HepG2 (cell line): ENCODE results near the gene SUMO1. TPM values are rescaled to one million over a fixed set of nuclear protein-coding genes. Genes with fewer than 3 reads are reported as not detected.

Experiments used
- ATAC-seq: fragments of 200-7000 bp; cut with Tn5 transposase; 3 replicates; pipeline ENCODE4 v1.9.1; 2020; ENCODE audit warnings: mild to moderate bottlenecking, moderate library complexity
- BruUV-seq: library from RNA; stranded (reverse); fragments of 400-500 nt; replicated peaks from 2 replicates; lab custom pipeline; 2021; lab: Mats Ljungman, UMichigan
- CTCF ChIA-PET: fragments of 300-600 bp; formaldehyde crosslinking; extraction: SDS; loops from one replicate; lab custom pipeline; 2021; ENCODE audit warnings: low total read pairs, inconsistent platforms, low intra/inter-chr PET ratio; lab: Yijun Ruan, JAX
- POLR2A ChIA-PET: fragments of 350-600 bp; sonication (Branson Sonifier 250); formaldehyde crosslinking; loops from one replicate; lab custom pipeline; 2020; ENCODE audit warnings: antibody characterized with exemption, inconsistent platforms; lab: Yijun Ruan, JAX
- DNase-seq: peaks from one replicate; pipeline ENCODE4 v3.0.0-alpha.2; 2015; ENCODE audit warnings: low spot score
- FAIRE-seq: peaks from 3 replicates; lab custom pipeline; 2011; peaks lifted over from hg19 to GRCh38; lab: Jason Lieb, UNC
- H2AFZ ChIP-seq: one replicate; pipeline ENCODE4 v1.6.1; 2011; ENCODE audit warnings: low read length, inconsistent platforms
- H3K27ac ChIP-seq: fragments of 300-600 bp; 3 replicates; pipeline ENCODE4 v1.8.0; 2011; ENCODE audit warnings: mixed run types, mild to moderate bottlenecking, mixed read lengths, low read length, inconsistent platforms; ENCODE audit not compliant: insufficient read depth; ENCODE audit errors: extremely low read length
- H3K27me3 ChIP-seq, 2 experiments: fragments of 200-600 bp in 1 of 2; 2 replicates in 1 of 2; 3 replicates in 1 of 2; pipeline versions ENCODE4 v1.6.0 to v1.8.0; 2011; ENCODE audit warnings: low read length in 2 of 2, mild to moderate bottlenecking in 2 of 2, moderate library complexity in 2 of 2, inconsistent platforms in 1 of 2; ENCODE audit not compliant: insufficient read depth in 2 of 2, control insufficient read depth in 1 of 2
- H3K36me3 ChIP-seq, 2 experiments: fragments of 200-600 bp in 1 of 2; replicated peaks in 1 of 2; 2 replicates in 1 of 2; 3 replicates in 1 of 2; pipeline versions ENCODE4 v1.5.1 to v1.8.0; 2011; ENCODE audit warnings: low read length in 2 of 2, inconsistent platforms in 1 of 2; ENCODE audit not compliant: insufficient read depth in 2 of 2, control insufficient read depth in 1 of 2
- H3K4me1 ChIP-seq: 2 replicates; pipeline ENCODE4 v1.5.1; 2012; ENCODE audit warnings: low read length, inconsistent platforms; ENCODE audit not compliant: insufficient read depth
- H3K4me2 ChIP-seq: 2 replicates; pipeline ENCODE4 v1.6.0; 2011; ENCODE audit warnings: low read depth, low read length, inconsistent platforms
- H3K4me3 ChIP-seq, 3 experiments: fragments of 200-600 bp in 1 of 3; sonication (generic), shearing (Covaris generic) in 1 of 3; replicated peaks in 1 of 3; 2 replicates each; pipeline ENCODE4 v1.5.1; 2011 to 2016; ENCODE audit warnings: low read length in 3 of 3, inconsistent platforms in 2 of 3, low read depth in 2 of 3, mild to moderate bottlenecking in 2 of 3, control low read depth in 1 of 3, mixed read lengths in 1 of 3; ENCODE audit not compliant: insufficient read depth in 1 of 3
- H3K79me2 ChIP-seq: one replicate; pipeline ENCODE4 v1.6.1; 2011; ENCODE audit warnings: low read length, inconsistent platforms; ENCODE audit not compliant: insufficient read depth
- H3K9ac ChIP-seq: 2 replicates; pipeline ENCODE4 v1.6.0; 2011; ENCODE audit warnings: mild to moderate bottlenecking, low read depth, low read length, inconsistent platforms; ENCODE audit not compliant: insufficient read depth
- H3K9me3 ChIP-seq: 2 replicates; pipeline ENCODE4 v1.5.1; 2012; ENCODE audit warnings: mild to moderate bottlenecking, low read length
- H4K20me1 ChIP-seq: 2 replicates; pipeline ENCODE4 v1.6.0; 2011; ENCODE audit warnings: inconsistent platforms, mild to moderate bottlenecking, low read length, moderate library complexity; ENCODE audit not compliant: insufficient read depth
- CBFB ChIP-seq: sonication (generic); formaldehyde crosslinking; IDR thresholded peaks from 2 replicates; pipeline ENCODE4 v1.4.0; 2020; ENCODE audit warnings: missing genetic modification reagents
- HOXA9 ChIP-seq: sonication (generic); formaldehyde crosslinking; IDR thresholded peaks from 2 replicates; pipeline ENCODE4 v1.8.1; 2022; ENCODE audit warnings: missing genetic modification reagents, mild to moderate bottlenecking, moderate library complexity, borderline replicate concordance
- RXRA ChIP-seq: sonication (generic); formaldehyde crosslinking; IDR thresholded peaks from 2 replicates; pipeline ENCODE4 v1.5.1; 2020; ENCODE audit warnings: missing genetic modification reagents
- TBP ChIP-seq: sonication (generic); formaldehyde crosslinking; IDR thresholded peaks from 2 replicates; pipeline ENCODE4 v1.5.0; 2020; ENCODE audit warnings: missing genetic modification reagents
- TBX3 ChIP-seq: fragments of 450-650 bp; IDR thresholded peaks from 2 replicates; pipeline ENCODE4 v1.6.1; 2017; ENCODE audit warnings: antibody characterized with exemption, mild to moderate bottlenecking, inconsistent platforms, borderline replicate concordance
- TEAD3 ChIP-seq: optimal IDR thresholded peaks from 2 replicates; pipeline ENCODE3; 2016; ENCODE audit warnings: borderline replicate concordance
- ZFP36 ChIP-seq: fragments of 150-350 bp; IDR thresholded peaks from 2 replicates; pipeline ENCODE4 v1.6.1; 2018; ENCODE audit warnings: borderline replicate concordance, low read length, low read depth; ENCODE audit not compliant: partially characterized antibody
- ZFX ChIP-seq: sonication (generic); formaldehyde crosslinking; IDR thresholded peaks from 2 replicates; pipeline ENCODE4 v1.4.0; 2020; ENCODE audit warnings: mild to moderate bottlenecking, low read depth, missing genetic modification reagents, moderate library complexity
- ZKSCAN8 ChIP-seq: IDR thresholded peaks from 2 replicates; pipeline ENCODE4 v1.6.1; 2016; ENCODE audit warnings: borderline replicate concordance, missing genetic modification reagents, missing compliant biosample characterization
- ZNF460 ChIP-seq: sonication (generic); formaldehyde crosslinking; IDR thresholded peaks from 2 replicates; pipeline ENCODE4 v1.5.1; 2020; ENCODE audit warnings: missing genetic modification reagents, mild to moderate bottlenecking, borderline replicate concordance
- ZNF7 ChIP-seq: IDR thresholded peaks from 2 replicates; pipeline ENCODE4 v1.6.1; 2016; ENCODE audit warnings: missing biosample characterization, missing genetic modification reagents
- ZNF839 ChIP-seq: sonication (generic); formaldehyde crosslinking; IDR thresholded peaks from 2 replicates; pipeline ENCODE4 v1.4.0; 2020; ENCODE audit warnings: missing genetic modification reagents, mild to moderate bottlenecking, borderline replicate concordance
- WGBS: methylation state at CpG from one replicate; pipeline ENCODE4 v1.1.6; 2017; ENCODE audit warnings: low lambda C conversion rate; 5-methylcytosine and 5-hydroxymethylcytosine counted together
- in situ Hi-C: cut with HindIII; loops from 2 replicates; pipeline ENCODE4 v1.10.0; 2017; ENCODE audit warnings: low pct_unique_long_range_greater_than_20kb; ENCODE audit not compliant: extremely low pct_ligation_motif_present
- intact Hi-C: fragments of 100-400 bp; cut with micrococcal nuclease; formaldehyde crosslinking; loops from one replicate; pipeline ENCODE4 v1.10.0; 2022; ENCODE audit not compliant: unreplicated experiment
- polyA plus RNA-seq, 8 experiments: library from polyadenylated mRNA; depleted of rRNA in 3 of 8; stranded (reverse) in 7 of 8; unstranded in 1 of 8; fragments of >200 nt; fragmentation: Illumina TruSeq in 4 of 8; extraction: Trizol in 4 of 8; gene quantifications; 2 replicates each; pipeline versions ENCODE4 v1.2.1 to v1.2.3, GENCODE V29; 2011 to 2016; ENCODE audit warnings: low read depth in 4 of 8, missing spikeins in 1 of 8, mixed read lengths in 1 of 8; ENCODE audit not compliant: insufficient read depth in 1 of 8
- total RNA-seq, 5 experiments: library from RNA; depleted of rRNA; stranded (reverse); fragments of >200 nt; fragmentation: Illumina TruSeq; extraction: Trizol; gene quantifications; 2 replicates each; pipeline ENCODE4 v1.2.3, GENCODE V29; 2016; ENCODE audit warnings: low read depth in 1 of 5
- TF ChIP-seq, protein P1 (sequence below): sonication (generic); formaldehyde crosslinking; IDR thresholded peaks from 2 replicates; pipeline ENCODE4 v1.4.0; 2020; ENCODE audit warnings: mild to moderate bottlenecking, missing genetic modification reagents

The SUMO1 gene
- total and polyA plus RNA-seq, 2 of the 13 experiments (the other 11 are each of a cell fraction or from before 2014, with no cell fraction given), result 101 to 173 TPM

DNA sequence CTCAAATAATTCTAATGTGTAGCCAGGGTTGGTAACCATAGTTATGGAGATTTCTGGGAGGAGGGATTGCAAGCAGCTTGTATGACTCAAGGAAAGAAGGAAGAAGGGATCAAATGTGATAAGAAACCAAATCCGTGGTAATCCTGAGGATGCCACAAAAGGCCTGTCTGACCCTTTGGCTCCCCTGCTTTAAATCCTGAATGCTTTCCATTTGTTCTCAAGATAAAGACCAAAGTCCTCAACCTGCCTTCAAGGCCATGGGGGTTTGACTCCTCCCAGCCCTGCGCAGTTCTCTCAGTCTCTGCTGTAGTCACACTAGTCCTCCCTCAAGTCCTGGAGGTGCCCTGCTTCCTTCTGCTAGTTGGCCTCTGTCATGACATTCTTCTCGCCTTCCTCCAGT, 74.0 kb downstream of the SUMO1 start (continued):
- TF ChIP-seq TBX3, result no peak
- no peak for TF ChIP-seq ZNF839
- TF ChIP-seq ZNF460, result no peak
- TF ChIP-seq ZFP36, result no peak

DNA sequence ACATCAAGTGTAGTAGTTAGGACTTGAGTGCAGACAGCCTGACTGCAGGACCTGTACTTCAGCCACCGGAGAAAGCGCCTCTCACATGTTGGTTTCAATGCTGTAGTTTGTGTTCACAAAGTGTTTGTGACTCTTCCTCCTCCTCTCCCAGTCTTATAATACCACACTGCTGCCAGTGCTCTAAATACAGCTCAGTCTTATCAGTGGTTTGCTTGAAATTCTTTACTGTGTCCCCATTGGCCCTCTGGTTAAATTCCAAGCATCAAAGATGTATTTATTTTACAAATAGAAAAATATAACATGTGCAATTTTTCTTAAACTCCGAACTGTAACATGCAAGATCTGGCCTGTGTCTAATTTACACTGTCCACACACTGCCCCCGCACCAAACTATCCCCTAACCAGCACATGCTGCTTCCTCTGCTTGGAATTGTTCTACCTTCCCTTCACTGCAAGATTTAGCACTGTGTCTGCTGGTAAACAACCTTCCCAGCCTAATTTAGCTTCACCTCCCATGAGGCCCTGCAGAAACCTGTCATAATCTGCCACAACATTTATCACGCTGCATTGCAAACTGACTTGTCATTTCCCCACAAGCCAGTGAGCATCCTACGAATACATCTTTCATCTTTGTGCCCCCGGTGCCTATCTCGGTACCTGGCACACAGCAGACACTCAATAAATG, 77.1 kb downstream of the SUMO1 start:
- Histone ChIP-seq H3K4me3 (no peak overlapping the region), H3K9ac (no peak overlapping the region), H3K4me1 (peaks cover 14% of the 10 kb centered on the region), H4K20me1 (no peaks in the 10 kb centered on the region), H3K36me3 (no peaks in the 10 kb centered on the region), H2AFZ (no peak overlapping the region), H3K4me2 (no peak overlapping the region), H3K9me3 (no peaks in the 10 kb centered on the region), H3K79me2 (no peaks in the 10 kb centered on the region), H3K27me3 (no peaks in the 10 kb centered on the region), H3K27ac (no peak overlapping the region)
- DNase-seq (no peak), FAIRE-seq (no peak), ATAC-seq (no peak)
- intact Hi-C loops, result no loop called here
- TF ChIP-seq CBFB (CRISPR knock-in tag) (no peak), ZFX (CRISPR knock-in tag) (no peak), ZKSCAN8 (CRISPR knock-in tag) (no peak), RXRA (CRISPR knock-in tag) (no peak), HOXA9 (CRISPR knock-in tag) (no peak), TEAD3 (CRISPR knock-in tag) (no peak), ZNF7 (CRISPR knock-in tag) (no peak), TBP (CRISPR knock-in tag) (no peak)
- TF ChIP-seq, protein P1, sequence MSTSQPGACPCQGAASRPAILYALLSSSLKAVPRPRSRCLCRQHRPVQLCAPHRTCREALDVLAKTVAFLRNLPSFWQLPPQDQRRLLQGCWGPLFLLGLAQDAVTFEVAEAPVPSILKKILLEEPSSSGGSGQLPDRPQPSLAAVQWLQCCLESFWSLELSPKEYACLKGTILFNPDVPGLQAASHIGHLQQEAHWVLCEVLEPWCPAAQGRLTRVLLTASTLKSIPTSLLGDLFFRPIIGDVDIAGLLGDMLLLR, result no peak
- BruUV-seq, result no TSS peak
- in situ Hi-C loops, result no loop called here
- POLR2A ChIA-PET, result no interaction called here
- CTCF ChIA-PET, result no interaction called here
- 49% methylated on average over 8 of the region's 8 CpGs for WGBS
